ENCODE data around the gene MET. TPM values are rescaled to one million over a fixed set of nuclear protein-coding genes. Genes with fewer than 3 reads are reported as not detected.

MET gene
- total and polyA plus RNA-seq, 7 experiments from 2014 or later: 0.19 to 1.0 (median 0.73) TPM; not detected in 4

DNA sequence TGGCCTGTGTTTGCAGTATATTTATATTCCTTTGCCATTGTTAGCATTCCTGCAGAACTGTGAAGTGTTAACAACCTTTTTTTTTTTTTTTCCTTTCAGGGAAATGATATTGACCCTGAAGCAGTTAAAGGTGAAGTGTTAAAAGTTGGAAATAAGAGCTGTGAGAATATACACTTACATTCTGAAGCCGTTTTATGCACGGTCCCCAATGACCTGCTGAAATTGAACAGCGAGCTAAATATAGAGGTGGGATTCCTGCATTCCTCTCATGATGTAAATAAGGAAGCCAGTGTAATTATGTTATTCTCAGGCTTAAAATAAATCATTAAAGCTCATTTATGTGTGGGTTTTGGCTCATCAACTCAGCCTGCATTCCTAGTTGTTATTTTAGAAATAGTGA is 97.5 kb downstream of the MET start:
- ChIA-PET CTCF (no interaction called here), POLR2A (no interaction called here)

DNA sequence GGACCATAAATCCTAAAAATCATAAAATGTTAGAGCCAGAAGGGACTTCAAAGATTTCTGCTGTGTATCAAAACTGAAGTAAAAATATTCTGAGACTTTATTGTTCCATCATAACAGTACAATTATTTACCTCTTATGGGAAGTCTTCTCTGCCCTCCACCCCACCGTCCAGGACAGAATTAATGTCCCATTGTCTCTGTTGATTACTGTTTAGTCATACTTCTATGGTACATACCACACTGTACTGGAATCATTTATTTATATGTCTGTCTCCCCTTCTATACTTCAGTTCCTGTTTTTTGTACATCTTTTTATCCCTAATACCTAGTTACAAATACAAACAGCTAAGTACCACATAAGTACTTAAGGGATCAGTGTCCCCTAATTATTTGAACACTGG is 98.9 kb downstream of the MET start:
- no peaks in the 10 kb centered on the region for H3K27me3 ChIP-seq (ENCODE audit: control insufficient read depth in 2 of 2, insufficient read depth in 2 of 2, low read length in 2 of 2)
- no peaks in the 10 kb centered on the region for H3K9me3 ChIP-seq (ENCODE audit: control insufficient read depth in 2 of 3, low read length in 3 of 3)
- DNase-seq: no peak

More for the DNA sequence above, 97.5 kb downstream of the MET start:
- H3K36me3 Mint-ChIP-seq: no peaks in the 10 kb centered on the region
- peaks cover 18 to 29% (median 26%) of the 10 kb centered on the region in 5 donors for H3K27me3 Mint-ChIP-seq
- no peaks in the 10 kb centered on the region for H3K9me3 Mint-ChIP-seq
- Histone ChIP-seq H3K27ac (ENCODE audit: low read depth, low read length) (no peak overlapping the region), H3K9me3 (ENCODE audit: control insufficient read depth in 2 of 3, low read length in 3 of 3) (no peaks in the 10 kb centered on the region), H3K4me3 (ENCODE audit: low read length) (no peak overlapping the region), H3K36me3 (ENCODE audit: control insufficient read depth in 2 of 3, insufficient read depth in 3 of 3, low read length in 3 of 3) (no peaks in the 10 kb centered on the region), H3K27me3 (ENCODE audit: control insufficient read depth in 2 of 2, insufficient read depth in 2 of 2, low read length in 2 of 2) (no peaks in the 10 kb centered on the region), H3K4me1 (ENCODE audit: control insufficient read depth in 2 of 2, insufficient read depth in 2 of 2, low read length in 2 of 2) (no peaks in the 10 kb centered on the region)
- no peaks in the 10 kb centered on the region for H3K4me1 Mint-ChIP-seq
- intact Hi-C loops (cut with micrococcal nuclease): no loop called here
- H3K27ac Mint-ChIP-seq: no peak overlapping the region
- no peak overlapping the region for H3K4me3 Mint-ChIP-seq
- ATAC-seq (no peak), DNase-seq (no peak)

DNA sequence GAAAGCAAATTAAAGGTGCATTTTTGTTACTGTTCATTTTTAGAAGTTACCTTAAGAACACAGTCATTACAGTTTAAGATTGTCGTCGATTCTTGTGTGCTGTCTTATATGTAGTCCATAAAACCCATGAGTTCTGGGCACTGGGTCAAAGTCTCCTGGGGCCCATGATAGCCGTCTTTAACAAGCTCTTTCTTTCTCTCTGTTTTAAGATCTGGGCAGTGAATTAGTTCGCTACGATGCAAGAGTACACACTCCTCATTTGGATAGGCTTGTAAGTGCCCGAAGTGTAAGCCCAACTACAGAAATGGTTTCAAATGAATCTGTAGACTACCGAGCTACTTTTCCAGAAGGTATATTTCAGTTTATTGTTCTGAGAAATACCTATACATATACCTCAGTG is 99.6 kb downstream of the MET start:
- intact Hi-C loops (cut with micrococcal nuclease): no loop called here
- ChIA-PET CTCF (no interaction called here), POLR2A (no interaction called here)
- peaks cover 0 to 2% (median 0%) of the 10 kb centered on the region in 11 donors for H3K9me3 Mint-ChIP-seq
- Histone ChIP-seq H3K4me1 (ENCODE audit: control insufficient read depth in 2 of 2, insufficient read depth in 2 of 2, low read length in 2 of 2) (no peaks in the 10 kb centered on the region), H3K27ac (ENCODE audit: low read depth, low read length) (no peak overlapping the region), H3K9me3 (ENCODE audit: control insufficient read depth in 2 of 3, low read length in 3 of 3) (no peaks in the 10 kb centered on the region), H3K4me3 (ENCODE audit: low read length) (no peak overlapping the region), H3K36me3 (ENCODE audit: control insufficient read depth in 2 of 3, insufficient read depth in 3 of 3, low read length in 3 of 3) (no peaks in the 10 kb centered on the region), H3K27me3 (ENCODE audit: control insufficient read depth in 2 of 2, insufficient read depth in 2 of 2, low read length in 2 of 2) (no peaks in the 10 kb centered on the region)
- no peaks in the 10 kb centered on the region for H3K36me3 Mint-ChIP-seq
- DNase-seq (no peak), ATAC-seq (no peak)
- H3K4me3 Mint-ChIP-seq: no peak overlapping the region
- H3K27ac Mint-ChIP-seq: no peak overlapping the region
- no peaks in the 10 kb centered on the region for H3K4me1 Mint-ChIP-seq
- H3K27me3 Mint-ChIP-seq: peaks cover 17 to 30% (median 27%) of the 10 kb centered on the region in 5 donors

More for the DNA sequence above, 98.9 kb downstream of the MET start:
- Mint-ChIP-seq H3K9me3 (peaks cover 0 to 2% (median 0%) of the 10 kb centered on the region in 11 donors), H3K36me3 (no peaks in the 10 kb centered on the region), H3K4me1 (no peaks in the 10 kb centered on the region), H3K27ac (no peak overlapping the region), H3K4me3 (no peak overlapping the region), H3K27me3 (peaks cover 17 to 30% (median 29%) of the 10 kb centered on the region in 5 donors)
- CTCF ChIA-PET: no interaction called here
- no peak overlapping the region for H3K27ac ChIP-seq (ENCODE audit: low read depth, low read length)
- POLR2A ChIA-PET: no interaction called here
- no peaks in the 10 kb centered on the region for H3K36me3 ChIP-seq (ENCODE audit: control insufficient read depth in 2 of 3, insufficient read depth in 3 of 3, low read length in 3 of 3)
- no peak for ATAC-seq
- intact Hi-C loops (cut with micrococcal nuclease): no loop called here
- no peak overlapping the region for H3K4me3 ChIP-seq (ENCODE audit: low read length)
- no peaks in the 10 kb centered on the region for H3K4me1 ChIP-seq (ENCODE audit: control insufficient read depth in 2 of 2, insufficient read depth in 2 of 2, low read length in 2 of 2)

DNA sequence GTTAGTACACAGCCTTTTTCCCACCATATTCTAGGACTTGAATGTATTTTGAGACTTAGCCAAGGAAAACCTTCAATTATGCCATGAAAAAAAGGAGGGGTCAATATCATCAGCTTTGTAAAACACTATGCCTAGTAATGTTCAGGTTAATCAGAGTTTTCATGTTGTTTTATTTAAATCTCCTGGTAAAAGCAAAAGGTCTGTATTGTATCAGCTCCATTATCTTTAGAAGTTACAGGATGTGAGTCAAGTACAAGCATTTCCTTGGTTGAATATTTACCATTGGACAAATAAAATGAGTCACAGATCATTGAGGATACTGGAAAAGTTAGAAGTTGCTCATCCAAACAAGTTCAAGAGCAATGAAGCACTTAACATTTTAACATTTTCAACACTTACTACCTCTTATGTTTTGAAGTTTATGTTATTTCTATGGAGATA is 100.4 kb downstream of the MET start:
- no peak overlapping the region for H3K4me3 Mint-ChIP-seq
- ATAC-seq (no peak), DNase-seq (no peak)
- Histone ChIP-seq H3K27me3 (ENCODE audit: control insufficient read depth in 2 of 2, insufficient read depth in 2 of 2, low read length in 2 of 2) (no peaks in the 10 kb centered on the region), H3K9me3 (ENCODE audit: control insufficient read depth in 2 of 3, low read length in 3 of 3) (no peaks in the 10 kb centered on the region), H3K36me3 (ENCODE audit: control insufficient read depth in 2 of 3, insufficient read depth in 3 of 3, low read length in 3 of 3) (no peaks in the 10 kb centered on the region), H3K4me1 (ENCODE audit: control insufficient read depth in 2 of 2, insufficient read depth in 2 of 2, low read length in 2 of 2) (no peaks in the 10 kb centered on the region), H3K4me3 (ENCODE audit: low read length) (no peak overlapping the region), H3K27ac (ENCODE audit: low read depth, low read length) (no peak overlapping the region)
- intact Hi-C loops (cut with micrococcal nuclease): no loop called here
- POLR2A ChIA-PET: no interaction called here
- CTCF ChIA-PET: no interaction called here
- no peaks in the 10 kb centered on the region for H3K36me3 Mint-ChIP-seq
- H3K4me1 Mint-ChIP-seq: no peaks in the 10 kb centered on the region
- no peak overlapping the region for H3K27ac Mint-ChIP-seq
- H3K9me3 Mint-ChIP-seq: peaks cover 0 to 2% (median 0%) of the 10 kb centered on the region in 11 donors
- H3K27me3 Mint-ChIP-seq: peaks cover 17 to 30% (median 23%) of the 10 kb centered on the region in 5 donors

DNA sequence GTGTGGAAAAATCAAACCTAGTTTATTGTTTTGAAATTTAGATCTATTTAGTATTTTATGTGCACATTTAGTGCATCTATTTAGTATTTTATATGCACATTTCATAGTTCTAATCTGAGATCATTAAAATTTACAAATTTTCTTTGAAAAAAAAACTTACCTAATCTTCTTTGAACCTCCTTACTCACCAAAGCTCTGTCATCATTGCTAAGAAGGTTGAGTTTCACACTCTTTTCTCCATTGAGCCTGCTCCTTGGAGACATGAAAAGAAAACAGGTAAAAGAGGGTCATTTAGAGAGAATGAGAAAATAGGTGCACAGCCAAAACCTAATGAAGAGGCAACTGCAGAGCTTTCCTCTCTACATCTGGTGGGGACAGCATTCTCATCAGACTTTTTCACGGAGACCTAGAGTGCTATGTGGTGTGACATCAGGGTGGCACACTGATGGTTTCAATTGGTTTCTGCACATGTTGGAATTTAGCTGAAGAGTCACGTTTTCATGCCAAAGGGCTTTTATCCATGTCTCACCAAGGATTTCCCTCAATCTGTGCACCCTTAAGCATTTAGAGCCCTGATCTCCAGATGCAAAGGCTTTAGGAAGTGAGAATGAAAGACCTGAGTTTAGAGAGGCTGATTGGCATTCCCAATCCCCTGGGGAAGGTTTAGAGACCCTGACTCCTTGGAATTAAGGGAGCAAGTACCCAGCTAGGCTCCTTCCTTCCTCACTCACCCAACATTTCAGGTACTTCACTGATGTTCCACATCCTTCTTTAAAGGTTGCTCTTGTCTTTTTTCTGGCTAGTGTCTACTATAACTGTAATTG is 101.1 kb downstream of the MET start:
- no peak overlapping the region for H3K4me3 ChIP-seq (ENCODE audit: low read length)
- Mint-ChIP-seq H3K4me3 (no peak overlapping the region), H3K36me3 (no peaks in the 10 kb centered on the region), H3K27ac (no peak overlapping the region), H3K9me3 (peaks cover 0 to 2% (median 0%) of the 10 kb centered on the region in 11 donors), H3K27me3 (peaks cover 16 to 27% (median 24%) of the 10 kb centered on the region in 5 donors), H3K4me1 (no peaks in the 10 kb centered on the region)
- ChIA-PET POLR2A (no interaction called here), CTCF (no interaction called here)
- no peaks in the 10 kb centered on the region for H3K9me3 ChIP-seq (ENCODE audit: control insufficient read depth in 2 of 3, low read length in 3 of 3)
- H3K4me1 ChIP-seq (ENCODE audit: control insufficient read depth in 2 of 2, insufficient read depth in 2 of 2, low read length in 2 of 2): no peaks in the 10 kb centered on the region
- intact Hi-C loops (cut with micrococcal nuclease): no loop called here
- H3K27me3 ChIP-seq (ENCODE audit: control insufficient read depth in 2 of 2, insufficient read depth in 2 of 2, low read length in 2 of 2): no peaks in the 10 kb centered on the region
- ATAC-seq (no peak), DNase-seq (no peak)
- no peak overlapping the region for H3K27ac ChIP-seq (ENCODE audit: low read depth, low read length)
- no peaks in the 10 kb centered on the region for H3K36me3 ChIP-seq (ENCODE audit: control insufficient read depth in 2 of 3, insufficient read depth in 3 of 3, low read length in 3 of 3)

DNA sequence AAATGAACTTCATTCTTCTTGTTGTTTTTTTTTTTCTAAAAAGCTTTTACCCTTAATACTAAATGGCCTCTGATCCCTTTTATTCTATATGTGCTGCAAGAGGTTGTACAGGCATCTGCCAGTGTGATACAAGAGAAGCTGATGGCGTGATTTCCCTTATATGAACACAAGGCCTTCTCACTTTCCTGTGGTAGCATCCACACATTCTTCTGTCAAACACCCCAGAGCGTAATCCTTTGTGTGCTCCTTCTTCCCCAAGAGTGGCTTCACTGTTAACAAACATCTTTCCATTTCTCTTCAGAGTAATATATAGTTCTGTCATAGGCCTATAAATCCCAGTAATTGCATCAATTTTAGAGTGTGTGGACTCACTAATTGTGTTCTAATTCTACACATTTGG is 104.0 kb downstream of the MET start:
- Histone ChIP-seq H3K4me1 (ENCODE audit: control insufficient read depth in 2 of 2, insufficient read depth in 2 of 2, low read length in 2 of 2) (no peaks in the 10 kb centered on the region), H3K4me3 (ENCODE audit: low read length) (no peak overlapping the region), H3K27ac (ENCODE audit: low read depth, low read length) (no peak overlapping the region), H3K9me3 (ENCODE audit: control insufficient read depth in 2 of 3, low read length in 3 of 3) (no peaks in the 10 kb centered on the region), H3K27me3 (ENCODE audit: control insufficient read depth in 2 of 2, insufficient read depth in 2 of 2, low read length in 2 of 2) (no peaks in the 10 kb centered on the region), H3K36me3 (ENCODE audit: control insufficient read depth in 2 of 3, insufficient read depth in 3 of 3, low read length in 3 of 3) (no peaks in the 10 kb centered on the region)
- intact Hi-C loops (cut with micrococcal nuclease): no loop called here
- ChIA-PET CTCF (no interaction called here), POLR2A (no interaction called here)
- peaks cover 0 to 2% (median 0%) of the 10 kb centered on the region in 11 donors for H3K9me3 Mint-ChIP-seq
- H3K36me3 Mint-ChIP-seq: no peaks in the 10 kb centered on the region
- H3K27me3 Mint-ChIP-seq: peaks cover 9 to 18% (median 12%) of the 10 kb centered on the region in 5 donors
- no peak overlapping the region for H3K27ac Mint-ChIP-seq
- H3K4me3 Mint-ChIP-seq: no peak overlapping the region
- DNase-seq (no peak), ATAC-seq (no peak)
- peaks cover 0 to 3% (median 0%) of the 10 kb centered on the region in 7 donors for H3K4me1 Mint-ChIP-seq

All from naive thymus-derived CD4-positive, alpha-beta T cell (primary cell).